ENCODE results near the gene FNDC8.

The FNDC8 gene

DNA sequence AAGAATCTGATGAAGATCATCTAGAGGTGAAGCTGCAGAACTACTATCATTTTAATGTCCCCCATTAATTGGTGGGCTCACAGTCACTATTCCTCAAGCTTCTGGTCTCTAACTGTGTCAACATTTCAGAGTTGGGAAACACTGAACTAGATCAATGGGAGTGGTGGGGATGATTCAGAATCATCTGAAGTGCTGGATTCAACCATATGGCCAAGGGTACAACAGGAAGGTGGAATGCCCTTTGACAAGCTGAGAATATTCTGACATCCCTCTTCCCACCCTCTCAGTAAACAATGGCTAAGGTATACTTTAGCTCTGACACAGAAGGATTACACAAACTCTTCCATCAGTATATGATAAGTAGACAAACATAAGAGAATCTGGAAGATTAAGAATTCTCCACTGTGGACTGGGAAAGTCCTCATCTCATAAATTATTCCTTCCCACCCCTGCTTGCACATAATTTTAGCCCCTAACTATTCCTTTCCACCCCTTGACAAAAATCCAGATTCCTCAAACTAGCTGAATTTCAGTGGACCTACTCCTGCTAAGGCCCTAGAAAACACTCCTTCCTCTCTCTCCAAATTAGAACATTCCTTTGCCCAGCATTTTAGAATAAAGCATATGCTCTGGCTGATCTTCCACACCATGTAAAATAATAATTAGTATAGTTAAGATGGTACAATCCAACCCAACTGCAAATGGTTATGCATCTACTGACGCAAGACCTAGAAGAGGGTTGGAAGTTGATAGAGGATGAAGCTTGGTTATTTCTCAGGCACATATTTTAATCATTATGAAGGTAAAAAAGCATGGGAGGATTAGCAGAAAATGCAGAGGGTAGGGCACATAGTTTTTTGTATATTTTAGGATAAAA is 41.6 kb upstream of the FNDC8 start:
- POLR2A ChIA-PET, result no interaction called here
- CTCF ChIA-PET, result interaction anchor here (0.9 to 5.1 kb wide), 6 partner anchors 8 to 81 kb away, joined by 3 to 29 read pairs (median 6); no protein-coding TSS in a partner anchor
- no peak for TF ChIP-seq CTCF (IDR thresholded peaks at IDR 0.05; ENCODE audit: control extremely low read depth, extremely low read depth, low read depth, missing control alignments)
- no peak for DNase-seq (ENCODE audit: extremely low spot score)

GRCh38 chr17:35080536-35080935 is 40.9 kb upstream of the FNDC8 start:
- CTCF ChIA-PET, result interaction anchor here (1.1 to 5.1 kb wide), 3 partner anchors 10 to 82 kb away, joined by 4 to 29 read pairs (median 7); no protein-coding TSS in a partner anchor
- TF ChIP-seq CTCF (IDR thresholded peaks at IDR 0.05; ENCODE audit: control extremely low read depth, extremely low read depth, low read depth, missing control alignments), result no peak
- peak; percentile 55 for DNase-seq (ENCODE audit: extremely low spot score)
- POLR2A ChIA-PET, result no interaction called here

DNA sequence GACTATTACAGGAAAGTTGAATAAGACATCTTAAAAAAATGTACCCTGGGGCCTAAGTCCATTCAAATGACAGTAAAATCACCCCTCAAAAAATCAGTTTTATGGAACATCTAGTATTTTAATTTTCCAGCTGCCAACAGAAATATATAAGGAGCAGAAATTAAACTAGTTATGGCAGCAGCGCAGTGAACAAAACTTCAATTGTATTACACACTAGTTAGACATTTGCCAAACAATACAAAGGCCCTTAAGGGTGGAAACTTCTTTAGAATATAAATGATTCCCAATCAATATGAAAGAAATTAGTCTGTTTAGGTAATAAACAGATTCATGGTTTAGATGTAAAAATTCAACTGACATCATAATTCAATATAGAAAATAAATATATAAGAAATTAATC is 39.8 kb upstream of the FNDC8 start:
- ChIA-PET POLR2A (no interaction called here), CTCF (interaction anchor here (1.8 to 5.1 kb wide), 3 partner anchors 9 to 41 kb away, joined by 5 to 29 read pairs (median 15); partner anchors contain the start of gene RFFL)
- no peak for TF ChIP-seq CTCF (IDR thresholded peaks at IDR 0.05; ENCODE audit: control extremely low read depth, extremely low read depth, low read depth, missing control alignments)
- DNase-seq (ENCODE audit: extremely low spot score), result no peak

GRCh38 chr17:35082073-35082657 is 39.2 kb upstream of the FNDC8 start:
- ChIA-PET POLR2A (no interaction called here), CTCF (interaction anchor here (0.8 to 5.1 kb wide), 6 partner anchors 8 to 85 kb away, joined by 3 to 29 read pairs (median 4); partner anchors contain the start of gene RFFL)
- no peak for DNase-seq (ENCODE audit: extremely low spot score)
- TF ChIP-seq CTCF (IDR thresholded peaks at IDR 0.05; ENCODE audit: control extremely low read depth, extremely low read depth, low read depth, missing control alignments), result no peak

DNA sequence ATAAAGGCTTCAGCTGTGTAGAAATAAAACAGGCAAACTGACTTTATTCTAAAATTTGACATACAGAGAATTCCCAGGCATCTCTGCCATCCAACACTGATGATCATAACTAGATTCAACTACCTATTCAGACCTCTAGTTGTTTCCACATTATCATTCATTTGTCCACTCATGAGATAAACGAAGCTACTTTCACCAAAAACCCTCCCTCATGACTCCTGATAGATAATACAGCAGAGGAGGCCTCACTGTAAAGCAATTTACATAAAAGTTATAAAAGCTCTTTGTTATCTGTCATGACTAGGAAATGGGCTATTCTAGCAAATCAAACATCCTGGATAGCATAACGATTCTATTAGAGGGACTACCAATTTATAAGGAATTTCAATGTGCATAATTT is 38.3 kb upstream of the FNDC8 start:
- TF ChIP-seq CTCF (IDR thresholded peaks at IDR 0.05; ENCODE audit: control extremely low read depth, extremely low read depth, low read depth, missing control alignments), result no peak
- ChIA-PET POLR2A (no interaction called here), CTCF (interaction anchor here (0.8 to 3.1 kb wide), 6 partner anchors 8 to 86 kb away, joined by 3 to 15 read pairs (median 4); partner anchors contain the start of gene RFFL)
- DNase-seq (ENCODE audit: extremely low spot score), result no peak

DNA sequence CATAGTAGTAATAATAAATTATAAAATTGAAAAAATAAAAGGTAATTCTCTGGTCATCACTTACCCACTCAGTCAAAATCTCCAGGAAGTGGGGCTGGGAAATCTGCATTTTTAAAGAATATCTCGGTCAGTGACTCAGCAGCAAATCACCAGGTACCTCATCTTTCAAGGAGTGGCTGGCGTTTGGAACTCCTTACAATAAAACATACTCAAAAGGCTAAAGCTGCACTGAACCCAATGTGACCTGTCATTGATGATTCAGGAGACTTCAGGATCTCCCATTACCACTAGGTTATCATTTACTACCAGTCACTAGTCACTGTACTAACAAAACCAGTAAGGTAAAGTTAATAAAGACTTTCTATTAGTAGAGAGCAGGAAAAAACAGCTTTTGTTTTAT is 36.4 kb upstream of the FNDC8 start:
- no peak for TF ChIP-seq CTCF (IDR thresholded peaks at IDR 0.05; ENCODE audit: control extremely low read depth, extremely low read depth, low read depth, missing control alignments)
- ChIA-PET POLR2A (no interaction called here), CTCF (no interaction called here)
- no peak for DNase-seq (ENCODE audit: extremely low spot score)

Data from GM10248 (cell line).